Right ventricle myocardium superior (tissue), 1 donor: Measurements from ENCODE around the gene POLR1G. TPM values are rescaled to one million over a fixed set of nuclear protein-coding genes. Genes with fewer than 3 reads are reported as not detected.

Experiments
- ATAC-seq: fragments of 200-7000 bp; cut with Tn5 transposase; one replicate; pipeline ENCODE4 v1.9.1; 2020; ENCODE audit warnings: mild to moderate bottlenecking; ENCODE audit not compliant: poor library complexity
- DNase-seq: peaks from one replicate; pipeline ENCODE4 v3.0.0-alpha.2; 2020
- intact Hi-C: fragments of 100-400 bp; cut with DNase I; formaldehyde crosslinking; loops from one replicate; pipeline ENCODE4 v1.11.2; 2022
- long read RNA-seq: library from polyadenylated mRNA; unstranded; transcript quantifications from one replicate; pipeline ENCODE4 v2.0.0, GENCODE V29; 2021
- total RNA-seq: library from RNA; stranded (reverse); fragmentation: NEBNext Ultra II Directional; extraction: Animal tissue kit (Norgen Biotek cat#: 25700); gene quantifications from one replicate; pipeline ENCODE4 v1.2.1, GENCODE V29; 2021
- donor health status: DM: no; HTN: yes; CAD: no; lungs with severe emphysema.

Gene POLR1G, protein sequence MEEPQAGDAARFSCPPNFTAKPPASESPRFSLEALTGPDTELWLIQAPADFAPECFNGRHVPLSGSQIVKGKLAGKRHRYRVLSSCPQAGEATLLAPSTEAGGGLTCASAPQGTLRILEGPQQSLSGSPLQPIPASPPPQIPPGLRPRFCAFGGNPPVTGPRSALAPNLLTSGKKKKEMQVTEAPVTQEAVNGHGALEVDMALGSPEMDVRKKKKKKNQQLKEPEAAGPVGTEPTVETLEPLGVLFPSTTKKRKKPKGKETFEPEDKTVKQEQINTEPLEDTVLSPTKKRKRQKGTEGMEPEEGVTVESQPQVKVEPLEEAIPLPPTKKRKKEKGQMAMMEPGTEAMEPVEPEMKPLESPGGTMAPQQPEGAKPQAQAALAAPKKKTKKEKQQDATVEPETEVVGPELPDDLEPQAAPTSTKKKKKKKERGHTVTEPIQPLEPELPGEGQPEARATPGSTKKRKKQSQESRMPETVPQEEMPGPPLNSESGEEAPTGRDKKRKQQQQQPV
- 7.7 TPM for total RNA-seq
- long read RNA-seq, transcript CD3EAP-201 (3 exons, 3,286 nt): major isoform, 8 of 27 reads
- long read RNA-seq, partial matches to known transcripts: 8 of 27 reads
- long read RNA-seq, other reads (novel, unspliced or antisense): 4 of 27 reads

GRCh38 chr19:45406226-45407090 is at the start of gene POLR1G:
Gene POLR1G, plus strand, starts transcription at chr19:45406644. Its CDS starts 53 bp downstream, at chr19:45406697.
- intact Hi-C loops: no loop called here
- ATAC-seq (peak; percentile 63), DNase-seq (peak; percentile 81)

- DNase-seq: no peak
- no peak for ATAC-seq
- intact Hi-C loops: no loop called here
These were observed 49.5 kb upstream of the POLR1G start for GRCh38 chr19:45356760-45357444.

GRCh38 chr19:45357445-45357783 is 49.0 kb upstream of the POLR1G start:
- intact Hi-C loops: no loop called here
- no peak for ATAC-seq

DNA sequence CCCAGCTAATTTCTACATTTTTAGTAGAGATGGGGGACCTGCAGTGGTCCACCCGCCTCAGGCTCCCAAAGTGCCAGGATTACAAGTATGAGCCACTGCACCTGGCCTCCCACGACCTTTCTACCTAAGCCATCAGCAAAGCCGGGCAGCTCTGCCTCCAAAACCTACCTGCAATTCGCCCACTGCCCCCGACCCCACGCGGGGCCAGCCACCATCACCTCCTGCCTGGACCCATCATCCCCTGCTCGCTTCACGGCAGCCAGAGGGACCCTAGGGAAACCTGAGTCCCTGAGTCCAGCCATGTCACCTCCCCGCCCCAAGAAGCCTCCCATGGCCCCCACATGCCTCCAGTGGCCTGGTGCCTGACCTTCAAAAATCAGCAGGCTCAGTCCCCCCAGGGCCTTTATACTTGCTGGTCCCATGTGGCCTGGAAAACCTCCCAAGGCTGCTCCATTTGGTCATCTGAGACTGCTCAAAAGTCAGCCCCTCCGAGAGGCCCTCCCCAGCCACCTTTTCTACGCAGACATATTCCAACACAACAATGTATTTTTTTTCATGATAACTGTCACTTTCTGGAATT is 48.1 kb upstream of the POLR1G start:
- intact Hi-C loops: no loop called here
- no peak for DNase-seq
- ATAC-seq: no peak

More at GRCh38 chr19:45357445-45357783, 49.0 kb upstream of the POLR1G start:
- DNase-seq: no peak

DNA sequence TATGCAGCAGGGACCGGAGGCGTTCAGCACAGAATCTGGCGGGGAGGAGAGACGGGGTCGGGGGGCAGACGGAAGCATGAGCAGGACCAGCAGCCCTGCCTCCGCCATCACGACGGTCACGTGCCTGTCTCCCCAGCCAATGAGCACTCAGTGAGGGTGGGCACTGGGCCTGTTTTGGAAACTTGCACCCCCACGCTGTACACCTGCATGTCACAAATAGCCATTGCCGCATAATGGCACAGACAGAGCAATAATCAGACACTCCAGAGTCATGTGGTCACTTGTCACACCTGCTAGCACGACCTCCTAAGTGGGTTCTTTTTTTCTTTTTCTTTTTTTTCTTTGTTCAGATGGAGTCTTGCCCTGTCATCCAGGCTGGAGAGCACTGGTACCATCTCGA is 44.8 kb upstream of the POLR1G start:
- DNase-seq (no peak), ATAC-seq (no peak)
- intact Hi-C loops: no loop called here

DNA sequence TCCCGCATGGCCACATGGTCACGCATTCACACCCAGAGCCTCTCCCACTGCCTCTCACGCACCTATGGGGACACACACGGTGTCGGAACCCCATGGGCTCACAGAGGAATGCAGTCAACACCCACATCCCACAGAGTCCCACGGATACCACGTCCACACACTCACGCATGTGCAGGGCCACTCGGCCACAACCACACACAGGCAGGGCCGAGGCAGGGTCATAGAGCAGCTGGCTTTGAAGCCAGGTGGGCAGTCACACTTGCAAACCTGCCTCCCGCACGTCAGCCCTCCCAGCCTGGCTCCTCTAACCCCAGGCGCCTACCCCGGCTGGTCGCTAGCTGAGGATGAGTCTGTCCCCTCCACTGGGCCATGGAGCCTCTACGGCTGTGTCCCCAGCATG is 44.2 kb upstream of the POLR1G start:
- DNase-seq: no peak
- no peak for ATAC-seq

GRCh38 chr19:45363861-45364459 is 42.5 kb upstream of the POLR1G start:
- ATAC-seq: no peak
- intact Hi-C loops: no loop called here

More for the DNA sequence above, 44.2 kb upstream of the POLR1G start:
- intact Hi-C loops: no loop called here

GRCh38 chr19:45364696-45365095 is 41.7 kb upstream of the POLR1G start:
- DNase-seq (no peak), ATAC-seq (no peak)
- intact Hi-C loops: no loop called here

More at GRCh38 chr19:45363861-45364459, 42.5 kb upstream of the POLR1G start:
- no peak for DNase-seq

DNA sequence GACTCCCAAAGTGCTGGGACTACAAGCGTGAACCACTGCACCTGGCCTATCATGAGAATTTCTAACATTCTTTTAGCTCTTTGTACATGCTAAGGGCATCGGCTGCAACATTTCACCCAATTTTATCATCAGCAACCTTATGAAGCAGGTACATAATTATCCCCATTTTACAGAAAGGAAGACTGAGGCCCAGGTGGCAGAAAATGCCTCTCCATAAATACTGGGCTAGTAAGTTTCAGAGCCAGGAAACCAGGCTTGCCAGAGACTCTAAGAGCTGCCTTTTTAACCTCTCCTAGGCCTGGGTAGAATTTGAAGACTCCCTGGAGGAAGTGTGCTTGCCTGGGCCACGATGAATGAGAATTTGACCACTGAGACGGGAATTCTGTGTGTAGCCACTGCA is 38.3 kb upstream of the POLR1G start:
- DNase-seq: no peak

GRCh38 chr19:45368737-45369340 is 37.6 kb upstream of the POLR1G start:
- DNase-seq: no peak
- ATAC-seq: no peak
- intact Hi-C loops: no loop called here

More for the DNA sequence above, 38.3 kb upstream of the POLR1G start:
- intact Hi-C loops: no loop called here
- ATAC-seq: no peak

GRCh38 chr19:45370410-45371204 is 35.8 kb upstream of the POLR1G start, which contains the start of gene ERCC2:
Gene ERCC2, minus strand, starts transcription at chr19:45370573. Its CDS starts 33 bp downstream, at chr19:45370540.
- intact Hi-C loops: no loop called here
- DNase-seq (peak; percentile 99), ATAC-seq (peak; percentile 98)

DNA sequence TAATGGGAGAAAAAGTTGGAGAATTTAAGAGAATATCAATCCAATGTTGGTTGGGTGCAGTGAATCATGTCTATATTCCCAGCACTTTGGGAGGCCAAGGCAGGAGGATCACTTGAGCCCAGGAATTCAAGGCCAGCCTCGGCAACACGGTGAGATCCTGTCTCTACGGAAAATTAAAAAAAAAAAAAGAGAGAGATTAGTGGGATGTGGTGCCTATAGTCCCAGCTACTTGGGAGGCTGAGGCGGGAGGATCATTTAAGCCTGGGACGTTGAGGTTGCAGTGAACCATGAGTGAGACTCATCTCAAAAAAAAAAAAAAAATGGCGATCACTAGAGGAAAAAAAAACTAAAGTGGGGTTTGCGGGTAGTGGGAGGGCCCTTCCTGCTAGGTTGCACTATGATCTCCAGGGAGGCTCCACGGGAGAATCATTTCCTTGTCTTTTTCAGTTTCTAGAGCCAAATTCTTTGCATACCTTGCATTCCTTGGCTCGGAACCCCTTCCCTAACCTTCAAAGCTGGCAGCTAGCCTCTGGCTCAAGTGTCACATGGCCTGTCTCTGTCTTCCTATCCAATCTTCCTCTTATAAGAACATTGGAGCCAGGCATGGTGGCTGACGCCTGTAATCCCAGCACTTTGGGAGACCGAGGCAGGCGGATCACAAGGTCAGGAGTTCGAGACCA is 30.3 kb upstream of the POLR1G start:
- ATAC-seq (peak; percentile 72), DNase-seq (peak; percentile 50)
- intact Hi-C loops: no loop called here

DNA sequence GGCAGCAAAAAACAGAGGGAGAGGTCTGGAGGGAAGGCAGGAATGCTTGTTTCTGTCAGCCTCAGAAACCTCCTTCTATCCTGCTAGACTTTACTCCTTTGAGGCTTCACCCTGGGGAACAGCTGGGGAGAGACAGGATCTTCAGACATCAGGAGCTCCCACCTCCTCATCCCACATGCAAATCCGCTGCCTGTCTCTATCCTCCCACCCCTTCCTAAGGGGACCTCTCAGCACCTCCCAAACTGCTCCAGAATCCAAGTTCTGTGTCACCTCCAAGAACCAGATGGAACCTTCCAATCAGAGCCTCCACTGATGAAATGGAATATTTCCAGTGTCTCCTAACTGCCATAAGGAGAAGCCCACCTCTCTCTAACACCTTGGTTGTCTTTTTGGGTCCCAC is 26.3 kb upstream of the POLR1G start:
- DNase-seq (no peak), ATAC-seq (no peak)
- intact Hi-C loops: no loop called here

GRCh38 chr19:45382426-45382825 is 24.0 kb upstream of the POLR1G start:
- DNase-seq (no peak), ATAC-seq (no peak)
- intact Hi-C loops: no loop called here

- DNase-seq: no peak
- intact Hi-C loops: no loop called here
- ATAC-seq: peak; percentile 46
These were observed 20.8 kb upstream of the POLR1G start for GRCh38 chr19:45385392-45386221.
